Colonic mucosa (tissue), 4 donors: ENCODE results near the gene PHF11. TPM values are rescaled to one million over a fixed set of nuclear protein-coding genes. Genes with fewer than 3 reads are reported as not detected.
A peak's percentile ranks its signal among the peaks of the same experiment; 100 is the strongest.

Experiments used
- DNase-seq: peaks from one replicate; pipeline ENCODE4 v3.0.0-alpha.2; 2020
- H3K27ac ChIP-seq: fragments of 200-600 bp; one replicate; pipeline ENCODE4 v1.8.0; 2021
- H3K27me3 ChIP-seq: fragments of 200-600 bp; one replicate; pipeline ENCODE4 v1.8.0; 2021
- H3K36me3 ChIP-seq: fragments of 200-600 bp; one replicate; pipeline ENCODE4 v1.8.0; 2021
- H3K4me1 ChIP-seq: fragments of 200-600 bp; one replicate; pipeline ENCODE4 v1.8.0; 2021; ENCODE audit warnings: mild to moderate bottlenecking
- H3K4me3 ChIP-seq: fragments of 200-600 bp; one replicate; pipeline ENCODE4 v1.8.0; 2021
- H3K9ac ChIP-seq, 2 donors: one replicate each; pipeline ENCODE4 v1.7.0; 2013; ENCODE audit warnings: control low read depth in 2 of 2, low read depth in 2 of 2, low read length in 2 of 2
- H3K9me3 ChIP-seq: fragments of 200-600 bp; one replicate; pipeline ENCODE4 v1.8.0; 2021
- CTCF ChIP-seq: fragments of 200-600 bp; IDR thresholded peaks from one replicate; pipeline ENCODE4 v1.8.0; 2022; ENCODE audit warnings: antibody characterized with exemption, mild to moderate bottlenecking
- intact Hi-C: fragments of 100-400 bp; cut with DNase I; formaldehyde crosslinking; loops from one replicate; pipeline ENCODE4 v1.14.1; 2022
- total RNA-seq, 2 donors: library from RNA; stranded (reverse); fragmentation: NEBNext Ultra II Directional in 1 of 2; extraction: Animal tissue kit (Norgen Biotek cat#: 25700) in 1 of 2; gene quantifications; one replicate each; pipeline ENCODE4 v1.2.1, GENCODE V29; 2021
- donor health status: healthy.
- donor health status: DM: no; HTN: no; CAD: no.
- donor health status: DM: no; HTN: no; CAD: no.

PHF11 gene
- 10 to 100 TPM; 20.3 to 24.1 TPM for total RNA-seq

- H3K36me3 ChIP-seq = no peaks in the 10 kb centered on the region
- H3K9me3 ChIP-seq = no peaks in the 10 kb centered on the region
- H3K4me1 ChIP-seq = no peaks in the 10 kb centered on the region
- H3K4me3 ChIP-seq = peak within 1 kb of the TSS; percentile 61
- H3K9ac ChIP-seq = peak within 1 kb of the TSS; percentile 76 to 77
- peak within 1 kb of the TSS; percentile 94 for H3K27ac ChIP-seq
- peak; percentile 80 for DNase-seq
- intact Hi-C loops = loop anchor here (10.0 kb wide), 1 partner anchor 51 kb away; the partner anchor contains the start of genes CAB39L and SETDB2
- no peaks in the 10 kb centered on the region for H3K27me3 ChIP-seq
- no peak for TF ChIP-seq CTCF
Measured at GRCh38 chr13:49495783-49496762, at the start of gene PHF11. PHF11 (plus strand) TSS chr13:49495953; CDS start chr13:49496002, 49 bp downstream.

GRCh38 chr13:49446473-49446872, 49.3 kb upstream of the PHF11 start:
- no peaks in the 10 kb centered on the region for H3K36me3 ChIP-seq
- H3K27me3 ChIP-seq = no peaks in the 10 kb centered on the region
- H3K4me1 ChIP-seq = no peaks in the 10 kb centered on the region
- H3K9me3 ChIP-seq = no peaks in the 10 kb centered on the region
- intact Hi-C loops = loop anchor here (10.0 kb wide), 2 partner anchors 48 to 138 kb away; partner anchors contain the start of genes PHF11 and RCBTB1
- H3K9ac ChIP-seq = no peak overlapping the region
- H3K27ac ChIP-seq = no peak overlapping the region
- DNase-seq = no peak
- no peak overlapping the region for H3K4me3 ChIP-seq
- no peak for TF ChIP-seq CTCF

GRCh38 chr13:49448753-49449152, 47.0 kb upstream of the PHF11 start:
- intact Hi-C loops = loop anchor here (10.0 kb wide), 2 partner anchors 46 to 136 kb away; partner anchors contain the start of genes PHF11 and RCBTB1
- no peak for DNase-seq
- no peaks in the 10 kb centered on the region for H3K36me3 ChIP-seq
- H3K4me1 ChIP-seq = no peaks in the 10 kb centered on the region
- TF ChIP-seq CTCF = no peak
- no peaks in the 10 kb centered on the region for H3K9me3 ChIP-seq
- H3K27ac ChIP-seq = no peak overlapping the region
- H3K27me3 ChIP-seq = no peaks in the 10 kb centered on the region
- H3K9ac ChIP-seq = no peak overlapping the region
- no peak overlapping the region for H3K4me3 ChIP-seq

GRCh38 chr13:49450105-49450819, 45.5 kb upstream of the PHF11 start:
- no peaks in the 10 kb centered on the region for H3K4me1 ChIP-seq
- no peak overlapping the region for H3K27ac ChIP-seq
- no peak overlapping the region for H3K9ac ChIP-seq
- TF ChIP-seq CTCF = no peak
- H3K36me3 ChIP-seq = no peaks in the 10 kb centered on the region
- H3K4me3 ChIP-seq = no peak overlapping the region
- no peaks in the 10 kb centered on the region for H3K9me3 ChIP-seq
- DNase-seq = no peak
- H3K27me3 ChIP-seq = no peaks in the 10 kb centered on the region
- intact Hi-C loops = no loop called here

GRCh38 chr13:49452725-49453457, 42.9 kb upstream of the PHF11 start:
- DNase-seq = no peak
- TF ChIP-seq CTCF = no peak
- H3K9ac ChIP-seq = no peak overlapping the region
- intact Hi-C loops = no loop called here
- no peaks in the 10 kb centered on the region for H3K4me1 ChIP-seq
- no peak overlapping the region for H3K27ac ChIP-seq
- no peaks in the 10 kb centered on the region for H3K9me3 ChIP-seq
- no peak overlapping the region for H3K4me3 ChIP-seq
- no peaks in the 10 kb centered on the region for H3K36me3 ChIP-seq
- H3K27me3 ChIP-seq = no peaks in the 10 kb centered on the region
